GM10248 (cell line): ENCODE data around the gene TEKT5.
A peak's percentile ranks its signal among the peaks of the same experiment; 100 is the strongest.

Source experiments
- CTCF ChIA-PET: fragments of 300-600 bp; sonication (Branson Sonifier 250); formaldehyde crosslinking; extraction: SDS; loops from one replicate; lab custom pipeline; 2021; ENCODE audit warnings: antibody characterized with exemption; lab: Yijun Ruan, JAX
- POLR2A ChIA-PET: fragments of 350-650 bp; sonication (Branson Sonifier 250); formaldehyde crosslinking; extraction: SDS; loops from one replicate; lab custom pipeline; 2020; ENCODE audit warnings: antibody characterized with exemption; lab: Yijun Ruan, JAX
- DNase-seq: peaks from one replicate; pipeline ENCODE4 v3.0.0; 2012; ENCODE audit errors: extremely low spot score
- CTCF ChIP-seq: IDR thresholded peaks from 2 replicates; pipeline ENCODE4 v1.5.1; 2012; ENCODE audit warnings: mild to moderate bottlenecking, low read depth; ENCODE audit errors: extremely low read depth, missing control alignments, control extremely low read depth

The TEKT5 gene

GRCh38 chr16:10671729-10672128, 23.0 kb downstream of the TEKT5 start:
- POLR2A ChIA-PET: no interaction called here
- no peak for DNase-seq
- TF ChIP-seq CTCF: no peak
- CTCF ChIA-PET: no interaction called here

DNA sequence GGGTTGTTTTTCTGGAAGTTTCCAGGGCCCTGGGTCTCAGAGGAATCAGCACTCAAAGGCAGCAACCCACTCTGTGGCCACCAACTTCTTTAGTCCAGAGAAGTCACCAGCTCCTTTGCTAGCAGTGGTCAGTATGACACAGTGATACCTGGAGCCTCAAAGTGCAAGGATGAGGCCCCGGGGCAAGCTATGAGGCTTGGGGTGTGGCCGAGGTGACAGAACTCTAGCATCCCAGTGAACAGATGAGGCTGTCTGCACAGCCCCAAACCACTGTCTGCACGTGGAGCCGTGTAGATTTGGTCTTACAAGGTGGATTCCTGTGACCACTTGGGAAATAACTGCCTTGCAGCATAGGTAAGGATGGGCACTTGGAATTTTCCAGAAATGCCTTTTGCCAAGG, 24.9 kb downstream of the TEKT5 start:
- CTCF ChIA-PET: interaction anchor here (1.5 to 1.6 kb wide), 4 partner anchors 9 to 63 kb away, joined by 4 to 7 read pairs (median 5); no protein-coding TSS in a partner anchor
- DNase-seq: no peak
- no peak for TF ChIP-seq CTCF
- POLR2A ChIA-PET: no interaction called here

DNA sequence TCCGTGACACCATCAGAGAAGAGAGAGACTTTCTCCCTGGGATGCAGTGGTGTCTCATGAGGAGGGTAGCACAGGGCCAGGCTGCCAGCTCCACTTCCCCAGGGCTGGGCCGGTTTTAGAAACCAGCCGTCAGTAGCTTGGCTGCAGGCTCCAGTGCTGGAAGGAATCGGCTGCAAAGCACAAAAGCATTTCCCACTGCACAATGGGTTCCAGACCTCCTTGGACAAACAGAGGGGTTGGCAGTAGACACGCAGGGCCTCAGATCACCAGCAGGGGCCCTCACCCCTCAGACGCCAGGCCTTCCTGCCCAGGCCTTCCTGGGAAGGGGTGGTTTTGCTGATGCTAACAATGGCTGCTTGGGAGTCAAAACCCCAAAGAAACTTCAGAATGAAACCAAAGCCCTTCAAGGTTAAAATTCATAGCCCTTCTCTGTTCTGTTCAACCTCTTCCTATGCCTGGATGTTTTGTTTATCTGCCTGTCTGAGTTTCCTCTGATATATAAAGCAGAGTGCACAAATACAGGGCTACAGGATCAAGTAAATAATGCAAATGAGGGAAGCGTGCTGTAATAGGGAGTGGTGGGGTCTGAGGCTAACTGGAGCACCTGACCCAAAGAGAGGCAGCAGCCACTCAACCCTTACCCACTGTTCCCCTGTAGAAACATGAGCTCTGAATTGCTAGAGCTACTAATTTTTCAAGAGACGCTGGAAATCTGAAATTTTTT, 26.2 kb downstream of the TEKT5 start:
- DNase-seq: peak; percentile 54
- CTCF ChIA-PET: interaction anchor here (1.0 to 1.6 kb wide), 10 partner anchors 10 to 250 kb away, joined by 3 to 7 read pairs (median 3); no protein-coding TSS in a partner anchor
- POLR2A ChIA-PET: no interaction called here
- TF ChIP-seq CTCF: peak; percentile 52

DNA sequence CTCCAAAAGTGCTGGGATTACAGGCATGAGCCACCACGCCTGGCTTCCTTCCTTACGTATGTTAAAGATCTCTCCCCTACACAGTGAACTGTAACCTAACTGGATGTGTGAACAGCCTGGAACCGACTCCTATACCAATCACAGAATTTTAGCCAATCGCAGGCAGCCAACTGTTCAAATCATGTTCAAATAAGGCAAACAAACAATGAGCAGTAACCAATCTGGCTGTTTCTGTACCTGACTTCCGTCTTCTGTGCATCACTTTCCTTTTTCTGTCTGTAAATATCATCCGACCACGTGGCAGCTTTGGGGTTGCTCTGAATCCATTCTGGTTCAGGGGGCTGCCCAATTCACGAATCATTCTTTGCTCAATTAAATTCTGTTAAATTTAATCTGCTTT, 27.5 kb downstream of the TEKT5 start:
- ChIA-PET POLR2A (no interaction called here), CTCF (interaction anchor here (1.4 kb wide), 1 partner anchor 251 kb away, joined by 3 read pairs; no protein-coding TSS in a partner anchor)
- no peak for TF ChIP-seq CTCF
- DNase-seq: no peak

DNA sequence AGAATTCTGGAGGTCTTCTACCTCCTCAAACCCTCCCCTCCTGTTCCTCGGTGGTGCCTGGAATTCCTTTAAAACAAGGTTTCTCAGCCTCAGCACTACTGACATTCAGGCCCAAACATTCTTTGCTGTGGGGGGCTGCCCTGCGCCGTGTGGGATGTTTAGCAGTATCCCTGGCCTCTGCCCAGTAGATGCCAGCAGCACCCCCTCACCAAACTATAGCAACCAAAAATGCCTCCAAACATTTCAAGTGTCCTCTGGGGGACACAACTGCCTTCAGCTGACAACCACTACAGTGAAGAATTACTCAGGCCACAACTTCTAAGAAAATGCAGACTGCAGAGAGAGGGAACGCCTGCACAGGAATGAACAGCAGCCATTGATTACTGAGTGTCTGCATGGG, 28.4 kb downstream of the TEKT5 start:
- DNase-seq: no peak
- POLR2A ChIA-PET: no interaction called here
- CTCF ChIA-PET: no interaction called here
- TF ChIP-seq CTCF: no peak

- no peak for TF ChIP-seq CTCF
- CTCF ChIA-PET: interaction anchor here (0.7 to 1.5 kb wide), 3 partner anchors 9 to 254 kb away, joined by 3 to 5 read pairs (median 3); no protein-coding TSS in a partner anchor
- no peak for DNase-seq
- POLR2A ChIA-PET: no interaction called here
Measured at GRCh38 chr16:10665166-10665565, 29.6 kb downstream of the TEKT5 start.
